Stimulated activated CD8-positive, alpha-beta memory T cell treated with anti-CD3 and anti-CD28 coated beads, Interleukin-12 subunit alpha, Interleukin-12 subunit beta, amount 100 ng/mL, for 4 hours (primary cell): Measurements from ENCODE around the gene MCIDAS.

ENCODE experiments used
- DNase-seq: peaks from one replicate; pipeline ENCODE4 v3.0.0-alpha.2; 2020; ENCODE audit warnings: low read depth

MCIDAS gene

GRCh38 chr5:55222092-55222984 is 4.8 kb downstream of the MCIDAS start:
- DNase-seq: no peak

- DNase-seq: no peak
These were observed 6.5 kb downstream of the MCIDAS start for GRCh38 chr5:55220433-55221185.

- DNase-seq: no peak
These were observed 7.3 kb downstream of the MCIDAS start for GRCh38 chr5:55219770-55220169.

GRCh38 chr5:55218967-55219366 is 8.1 kb downstream of the MCIDAS start:
- no peak for DNase-seq

GRCh38 chr5:55211184-55211874 is 15.8 kb downstream of the MCIDAS start:
- DNase-seq: no peak

GRCh38 chr5:55205001-55205400 is 22.1 kb downstream of the MCIDAS start:
- DNase-seq: no peak

- no peak for DNase-seq
These were observed 36.0 kb downstream of the MCIDAS start for GRCh38 chr5:55191165-55191564.

- no peak for DNase-seq
These were observed 38.2 kb downstream of the MCIDAS start for GRCh38 chr5:55188656-55189540.

- DNase-seq: no peak
These were observed 39.7 kb downstream of the MCIDAS start for GRCh38 chr5:55187370-55187769.

- no peak for DNase-seq
These were observed 47.1 kb downstream of the MCIDAS start for GRCh38 chr5:55180016-55180415.

GRCh38 chr5:55177078-55177477 is 50.0 kb downstream of the MCIDAS start:
- no peak for DNase-seq

GRCh38 chr5:55176176-55176818 is 50.8 kb downstream of the MCIDAS start:
- DNase-seq: no peak

GRCh38 chr5:55175781-55176175 is 51.3 kb downstream of the MCIDAS start:
- no peak for DNase-seq

- DNase-seq: no peak
These were observed 53.4 kb downstream of the MCIDAS start for GRCh38 chr5:55173687-55174230.

- peak; percentile 73 for DNase-seq
These were observed 54.0 kb downstream of the MCIDAS start, which contains the start of gene CDC20B for GRCh38 chr5:55172937-55173686. TSS of gene CDC20B (minus strand) at chr5:55173177. CDS start at chr5:55173000, 177 bp downstream.

GRCh38 chr5:55172051-55172899 is 54.8 kb downstream of the MCIDAS start:
- DNase-seq: no peak

GRCh38 chr5:55171471-55171870 is 55.6 kb downstream of the MCIDAS start:
- DNase-seq: no peak
